ENCODE results near the gene NUDCD3.

Gene NUDCD3

DNA sequence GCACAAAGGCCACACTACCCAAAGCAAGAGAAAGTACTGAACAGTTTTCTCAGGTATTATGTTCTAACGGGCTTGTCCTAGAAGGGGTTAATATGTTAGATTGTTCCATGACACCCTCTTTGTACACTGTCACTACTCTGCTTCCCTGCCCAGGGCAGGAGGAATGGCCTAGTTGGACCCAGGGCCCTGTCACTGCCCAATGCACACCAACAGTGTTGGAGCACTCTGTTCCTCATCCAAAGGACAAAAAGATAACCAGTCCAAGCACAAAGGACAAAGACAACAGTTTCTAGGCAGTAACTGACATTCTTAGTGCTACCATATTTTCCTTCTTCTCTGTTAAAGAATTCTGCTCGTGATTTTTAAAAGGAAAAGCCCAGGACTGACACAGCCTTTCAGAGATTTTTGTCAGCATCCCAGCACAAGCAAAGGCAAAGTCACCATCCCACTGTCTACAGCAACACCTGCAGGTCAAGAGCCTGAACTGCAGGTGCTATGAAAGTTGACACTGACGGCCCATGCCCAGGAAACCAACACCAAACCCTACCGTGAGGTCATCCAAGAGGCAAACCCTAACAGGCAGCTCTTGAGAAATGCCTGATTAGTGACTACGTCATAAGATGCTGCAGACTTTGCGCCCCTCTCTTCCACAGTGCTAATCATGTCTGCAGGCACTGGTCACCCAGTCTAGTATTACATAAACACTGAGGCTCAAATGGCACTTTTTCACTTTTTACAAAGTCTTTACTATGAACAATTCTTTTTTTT, 13.2 kb downstream of the NUDCD3 start:
- peak; percentile 93 for DNase-seq

- DNase-seq: no peak
These were observed 14.1 kb downstream of the NUDCD3 start for GRCh38 chr7:44476313-44476712.

DNA sequence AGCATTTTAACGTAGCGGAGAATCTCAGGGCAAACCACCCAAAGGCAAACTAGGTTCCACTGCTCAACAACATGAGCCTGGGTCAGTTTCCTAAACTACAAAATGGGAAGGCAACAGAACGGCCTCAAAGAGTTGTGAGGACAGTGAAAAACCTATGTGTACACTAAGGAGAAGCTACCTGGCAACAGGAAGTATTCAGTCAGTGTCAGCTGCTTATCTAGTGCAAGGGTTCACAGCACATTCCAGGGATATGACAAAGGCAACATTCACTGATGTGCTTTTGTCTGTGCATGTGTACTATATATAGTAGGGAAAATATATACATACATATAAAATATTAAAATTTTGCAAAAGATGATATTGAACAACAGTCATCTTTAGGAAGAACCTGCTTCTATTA, 17.2 kb downstream of the NUDCD3 start:
- DNase-seq: no peak

DNA sequence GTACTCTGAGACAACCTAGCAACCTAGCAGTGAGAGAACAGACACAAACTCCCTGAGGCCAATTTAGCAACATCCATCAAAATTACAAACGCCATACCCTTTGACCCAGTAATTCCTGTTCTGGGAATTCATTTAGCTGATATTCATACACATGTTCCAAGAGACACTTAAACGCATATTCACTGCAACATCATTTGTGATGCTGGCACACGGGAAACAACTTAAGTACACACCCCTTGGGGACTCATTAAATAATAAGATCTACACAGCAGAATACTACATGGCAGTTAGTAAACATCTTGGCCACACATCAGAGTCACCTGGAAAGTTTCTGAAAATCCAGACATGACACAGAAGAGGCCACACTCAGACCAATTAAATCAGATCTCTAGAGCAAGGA, 17.6 kb downstream of the NUDCD3 start:
- DNase-seq: no peak

GRCh38 chr7:44471850-44472249, 18.6 kb downstream of the NUDCD3 start:
- DNase-seq: no peak

GRCh38 chr7:44471436-44471835, 19.0 kb downstream of the NUDCD3 start:
- no peak for DNase-seq

GRCh38 chr7:44470628-44471245, 19.7 kb downstream of the NUDCD3 start:
- DNase-seq: no peak

DNA sequence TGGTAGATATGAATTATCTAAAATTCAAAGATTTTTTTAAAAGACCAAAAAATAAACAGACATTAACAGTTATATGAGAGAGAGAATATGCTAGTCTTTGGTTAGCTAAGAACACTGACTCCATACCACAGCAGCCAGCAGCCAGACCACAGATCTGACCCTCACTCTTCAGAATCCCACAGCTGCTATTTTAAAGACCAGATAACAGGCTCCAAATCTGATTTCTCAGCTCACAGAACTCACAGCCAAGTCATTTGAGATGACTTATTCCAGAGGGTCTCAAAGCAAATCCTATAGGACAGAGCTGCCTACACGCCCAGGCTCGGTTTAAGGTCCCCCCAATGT, 20.4 kb downstream of the NUDCD3 start:
- DNase-seq: no peak

DNA sequence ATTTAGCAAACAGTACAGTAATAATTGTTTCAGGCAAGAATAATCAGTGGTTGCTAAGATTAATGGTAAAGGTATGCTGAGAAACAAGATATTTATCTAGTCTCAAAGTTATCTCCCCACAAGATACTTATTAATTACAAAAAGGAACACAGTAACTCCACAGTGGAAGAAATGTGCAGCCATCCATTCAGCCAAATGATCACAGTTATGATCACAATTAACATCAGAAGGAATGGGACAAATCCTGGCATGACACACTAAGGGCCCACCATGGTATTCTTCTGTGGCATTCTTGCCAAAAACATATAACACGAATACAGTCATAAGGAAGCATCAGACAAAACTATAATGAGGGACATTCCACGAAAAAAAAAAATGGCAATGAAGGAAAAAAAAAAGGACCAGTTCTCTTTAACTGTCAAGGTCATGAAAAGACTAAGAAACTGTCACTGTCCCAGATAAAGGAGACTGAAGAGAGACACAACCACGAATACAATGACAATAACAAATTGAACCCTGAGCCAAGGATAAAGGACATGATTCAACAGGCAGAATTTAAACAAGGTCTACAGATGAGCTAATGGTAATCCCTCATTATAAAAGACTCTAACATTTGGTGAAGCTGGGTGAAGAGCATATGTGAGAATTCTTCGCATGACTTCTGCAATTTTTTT, 20.9 kb downstream of the NUDCD3 start:
- DNase-seq: no peak

DNA sequence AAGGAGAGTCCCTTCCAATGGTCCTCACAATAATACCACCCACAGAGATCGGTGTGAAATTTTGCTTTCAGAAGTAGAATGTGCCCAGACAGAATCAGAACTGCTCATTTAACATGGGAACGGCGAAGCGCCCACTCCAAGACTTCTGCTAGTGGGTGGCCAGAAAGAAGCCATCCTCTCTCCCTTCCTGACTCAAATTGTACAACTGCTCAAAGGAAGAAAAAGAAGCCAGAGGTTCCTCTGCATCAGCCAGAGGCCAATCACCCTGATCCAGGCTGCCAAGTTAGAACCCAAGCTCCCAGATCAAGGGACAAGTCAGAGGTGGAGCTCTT, 23.3 kb downstream of the NUDCD3 start:
- DNase-seq: no peak

DNA sequence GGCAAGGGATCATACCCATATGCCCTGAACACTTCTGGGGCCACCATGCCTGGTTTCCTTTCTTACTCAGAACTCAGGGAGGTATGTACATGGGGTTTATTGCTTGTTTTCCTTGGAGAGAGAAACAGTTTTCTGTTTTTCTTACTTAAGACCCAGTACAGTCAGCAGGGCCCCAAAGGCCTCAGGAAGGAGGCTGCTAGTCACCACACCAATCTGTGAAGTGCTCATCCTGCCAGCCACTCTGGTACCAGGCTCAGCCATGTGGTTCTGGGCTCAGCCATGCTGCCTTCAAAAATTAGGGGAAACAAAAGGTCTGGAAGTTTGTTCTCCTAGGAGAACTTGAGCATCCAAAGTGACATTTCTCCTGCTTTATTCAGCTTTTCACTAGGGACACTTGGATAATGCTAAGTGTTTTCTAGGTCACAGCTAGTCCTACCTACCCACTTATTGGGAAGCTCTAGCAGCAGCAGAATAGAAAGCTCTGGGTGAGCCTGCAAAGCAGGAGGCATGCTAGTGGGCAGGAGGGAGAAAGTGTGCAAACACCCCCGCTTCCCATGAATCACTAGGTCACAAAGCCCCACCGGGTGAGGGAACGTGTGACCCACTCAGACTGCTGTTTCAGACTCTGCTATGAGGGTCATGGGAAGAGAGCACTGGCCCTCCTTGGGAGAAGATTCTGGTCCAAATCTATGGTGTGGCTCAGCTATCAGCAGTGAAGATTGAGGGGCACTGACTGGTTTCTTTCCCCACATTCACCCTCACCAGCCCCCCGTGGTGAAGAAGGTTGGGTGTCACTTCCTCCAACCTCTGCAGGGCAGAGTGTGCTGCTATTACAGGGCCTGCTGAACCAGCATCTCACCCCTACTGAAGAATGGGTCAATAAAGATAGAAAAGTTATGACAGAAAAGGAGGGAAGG, 23.9 kb downstream of the NUDCD3 start:
- DNase-seq: no peak

GRCh38 chr7:44465490-44465889, 25.0 kb downstream of the NUDCD3 start:
- no peak for DNase-seq

DNA sequence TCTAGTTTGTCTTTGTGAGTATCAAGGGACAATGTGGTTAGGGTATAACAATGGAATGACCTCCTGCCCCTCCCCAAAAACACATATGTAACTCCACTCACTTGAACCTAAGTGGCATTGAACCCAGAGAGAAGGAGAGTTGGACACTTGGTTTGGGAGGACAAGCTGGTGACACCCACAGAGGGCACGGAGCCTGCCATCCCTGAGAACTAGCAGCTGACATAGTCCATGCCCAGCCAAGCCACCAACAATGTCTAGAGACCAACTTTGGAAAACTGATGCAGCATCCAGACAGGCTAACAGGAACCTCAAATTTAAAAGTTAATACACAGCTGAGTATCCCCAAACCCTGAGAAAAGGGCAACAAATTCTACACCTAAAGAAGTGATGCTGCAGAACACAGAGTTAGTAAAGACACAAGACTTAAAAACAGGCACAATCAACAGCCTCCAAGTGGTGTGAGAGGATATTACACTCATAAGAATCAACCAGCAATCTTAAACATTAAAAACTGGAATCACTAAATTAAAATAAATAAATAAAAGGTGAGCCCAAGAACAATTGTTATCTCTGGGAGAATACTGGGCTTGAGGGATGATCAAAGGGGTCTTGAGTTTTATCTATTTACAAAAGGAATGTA, 27.2 kb downstream of the NUDCD3 start:
- no peak for DNase-seq

DNA sequence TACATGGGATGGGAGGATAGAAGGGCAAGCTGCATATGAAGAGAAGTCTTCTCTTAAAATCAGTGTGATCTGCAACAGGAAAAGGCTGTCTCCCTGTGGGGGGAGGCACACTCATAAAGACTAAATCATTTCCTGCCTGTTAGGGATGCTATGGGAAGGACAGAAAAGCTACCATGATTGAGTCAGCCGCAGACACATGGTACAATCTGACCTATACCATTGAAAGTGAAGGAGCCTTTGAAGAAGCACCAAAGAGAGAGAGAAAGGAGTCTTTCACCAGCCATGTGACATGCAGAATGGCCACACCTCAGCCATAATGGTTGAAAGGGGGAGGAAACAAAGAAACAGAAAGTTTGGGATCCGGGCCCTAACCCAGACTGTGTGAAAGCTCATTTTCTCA, 29.1 kb downstream of the NUDCD3 start:
- DNase-seq: no peak

DNA sequence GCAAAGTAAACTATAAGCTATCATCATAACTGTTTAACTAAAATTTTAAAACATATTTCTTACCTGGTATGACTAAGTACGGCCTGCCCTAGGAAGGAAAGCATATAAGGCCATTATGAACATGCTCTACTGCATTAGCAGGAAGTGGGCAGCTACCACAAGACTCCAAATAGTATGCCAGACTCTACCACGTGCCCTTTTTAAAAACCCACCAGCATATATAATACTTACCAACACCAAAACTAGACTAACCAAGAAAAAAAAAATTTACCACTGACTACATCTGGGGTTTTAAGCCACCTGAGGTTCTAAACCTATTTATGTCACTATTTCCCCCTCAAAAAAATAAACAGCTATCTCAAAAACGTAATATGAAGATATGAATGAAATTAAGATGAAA, 30.1 kb downstream of the NUDCD3 start:
- no peak for DNase-seq

GRCh38 chr7:44455155-44455554, 35.3 kb downstream of the NUDCD3 start:
- no peak for DNase-seq

- no peak for DNase-seq
These were observed 36.1 kb downstream of the NUDCD3 start for GRCh38 chr7:44454348-44454747.

GRCh38 chr7:44451123-44451522, 39.3 kb downstream of the NUDCD3 start:
- DNase-seq: no peak

DNA sequence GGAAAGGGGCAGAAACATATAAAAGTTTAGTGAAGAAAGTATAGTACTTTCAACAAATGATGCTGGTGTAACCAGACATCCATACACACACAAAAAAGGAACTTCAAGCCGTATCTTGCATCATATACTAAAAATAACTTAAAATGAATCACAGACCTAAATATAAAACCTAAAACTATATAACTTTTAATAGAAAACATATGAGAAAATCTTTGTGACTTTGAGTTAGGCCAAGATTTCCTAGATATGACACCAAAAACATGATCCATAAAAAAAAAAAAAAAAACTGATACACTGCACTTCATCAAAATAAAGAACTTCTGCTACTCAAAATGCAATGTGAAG, 40.9 kb downstream of the NUDCD3 start:
- no peak for DNase-seq

DNA sequence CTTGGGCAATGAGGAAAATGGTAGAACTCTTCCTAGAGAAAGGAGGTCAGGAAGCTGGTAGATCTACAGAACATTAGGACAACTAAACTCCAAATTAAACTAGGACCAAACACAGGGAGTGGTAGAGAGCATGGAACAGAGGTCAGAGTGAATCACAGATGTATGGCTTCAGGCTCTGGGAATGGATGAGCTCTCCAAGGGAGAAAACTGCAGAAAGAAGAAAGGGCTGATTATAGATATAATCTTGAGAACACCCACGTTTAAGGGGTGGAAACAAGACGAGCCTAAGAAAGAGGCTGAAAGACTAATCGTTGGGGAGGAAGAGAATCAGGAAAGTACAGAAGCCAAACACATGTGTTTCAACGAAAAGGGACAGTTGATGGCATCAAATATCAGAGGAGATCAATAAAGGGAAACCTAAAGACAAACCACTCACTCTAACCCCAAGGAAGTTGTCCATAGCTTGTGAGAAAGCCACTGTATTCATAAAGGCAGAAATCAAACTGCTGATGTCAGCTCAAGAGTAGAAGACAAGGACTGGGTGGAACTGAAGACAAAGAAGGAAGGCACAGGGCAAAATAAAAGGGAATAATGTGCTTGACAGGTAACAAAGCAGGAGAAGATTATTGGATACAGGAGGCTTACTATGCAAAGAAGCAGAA, 41.4 kb downstream of the NUDCD3 start:
- no peak for DNase-seq

- no peak for DNase-seq
These were observed 42.5 kb downstream of the NUDCD3 start for GRCh38 chr7:44447874-44448425.

DNA sequence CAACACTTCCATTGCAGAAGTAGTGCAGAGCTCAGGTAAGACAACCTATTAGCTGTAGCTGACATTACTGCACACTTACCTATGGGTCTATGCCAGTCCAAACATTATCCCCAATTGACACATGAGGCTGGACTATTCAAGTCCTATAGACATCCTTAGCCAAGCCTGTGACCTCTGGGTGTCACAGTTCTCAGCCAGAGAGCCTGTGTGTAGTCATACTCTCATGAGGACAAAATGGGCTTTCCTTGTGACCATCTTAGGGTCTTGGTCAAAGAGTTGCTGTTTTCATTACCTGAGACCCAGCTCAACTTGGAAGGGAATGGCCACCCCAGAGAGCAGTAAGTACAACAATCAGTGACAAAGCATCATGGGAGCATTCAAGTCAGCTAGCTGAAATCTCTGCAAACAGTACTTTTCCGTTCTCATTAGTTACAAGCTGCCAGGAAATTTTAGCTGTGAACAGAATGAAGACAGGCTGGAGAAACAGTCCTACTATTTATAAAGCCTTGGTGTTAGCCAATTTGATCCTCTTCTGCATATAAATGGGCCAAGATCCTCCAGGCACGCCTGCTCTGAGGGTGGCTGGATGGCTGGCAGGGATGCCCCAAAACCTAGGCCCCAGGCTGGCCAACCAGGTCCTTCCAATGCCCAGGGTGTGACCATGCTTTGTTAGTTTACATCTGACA, 44.3 kb downstream of the NUDCD3 start:
- no peak for DNase-seq
